ENCODE results near the gene CD244. TPM values are rescaled to one million over a fixed set of nuclear protein-coding genes. Genes with fewer than 3 reads are reported as not detected.
"Not testable (repeated sequence)": the region's sequence is repeated elsewhere in the genome, so short reads cannot be mapped to it uniquely, and the experiment has no call there.

The CD244 gene
- total and polyA plus RNA-seq, 2 experiments from 2014 or later, result 0.47 to 1.2 TPM

DNA sequence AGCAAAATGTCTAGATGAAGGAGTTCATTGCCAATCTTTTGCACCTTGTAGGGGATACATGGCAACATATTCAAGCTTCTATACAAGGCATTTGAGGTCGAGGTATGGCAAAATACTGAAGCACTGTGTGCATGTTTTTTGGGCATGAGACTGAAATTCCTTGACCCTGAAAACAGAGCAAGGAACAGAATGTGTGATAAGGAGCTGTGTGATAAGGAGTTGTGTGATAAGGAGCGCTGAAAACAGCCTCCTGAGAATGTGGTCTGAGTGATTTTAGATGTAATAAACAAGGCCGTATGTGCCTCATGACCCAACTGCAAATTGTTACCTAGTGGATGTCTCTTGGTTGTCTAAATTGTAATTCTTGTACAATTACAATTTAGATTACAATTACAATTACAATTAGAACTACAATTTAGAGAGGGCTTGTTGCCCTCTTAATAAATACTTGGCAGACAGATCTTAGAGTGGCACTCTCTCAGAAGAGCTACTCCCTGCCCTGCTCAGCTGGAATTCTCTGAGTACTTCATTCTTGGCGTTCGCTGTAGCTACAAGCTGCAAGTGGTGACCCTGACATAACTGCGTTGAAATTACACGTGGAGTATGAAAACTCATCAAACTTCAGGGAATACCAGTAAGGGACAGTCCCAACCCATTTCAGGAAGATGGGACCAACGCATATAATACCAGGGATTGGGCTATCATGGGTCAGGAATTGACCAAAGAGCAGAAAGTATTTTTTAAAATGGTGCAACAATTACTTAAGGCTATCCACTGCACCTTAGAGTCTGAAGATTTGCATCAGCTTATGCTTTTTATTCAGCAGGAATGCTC, 42.3 kb upstream of the CD244 start:
- peak overlapping the region; percentile 32 for H3K27ac ChIP-seq
- no peaks in the 10 kb centered on the region for H3K9me2 ChIP-seq (replicated peaks; ENCODE audit: insufficient read depth)
- H3K9me3 ChIP-seq (ENCODE audit: low read depth), result no peaks in the 10 kb centered on the region
- H3K4me3 ChIP-seq, result no peak overlapping the region
- H2AFZ ChIP-seq, result no peak overlapping the region
- TF ChIP-seq EZH2phosphoT487 (IDR thresholded peaks at IDR 0.05; ENCODE audit: low read depth, severe bottlenecking, unreplicated experiment) (no peak), EZH2 (IDR thresholded peaks at IDR 0.05; ENCODE audit: borderline replicate concordance) (no peak)
- TF ChIP-seq, protein P1, sequence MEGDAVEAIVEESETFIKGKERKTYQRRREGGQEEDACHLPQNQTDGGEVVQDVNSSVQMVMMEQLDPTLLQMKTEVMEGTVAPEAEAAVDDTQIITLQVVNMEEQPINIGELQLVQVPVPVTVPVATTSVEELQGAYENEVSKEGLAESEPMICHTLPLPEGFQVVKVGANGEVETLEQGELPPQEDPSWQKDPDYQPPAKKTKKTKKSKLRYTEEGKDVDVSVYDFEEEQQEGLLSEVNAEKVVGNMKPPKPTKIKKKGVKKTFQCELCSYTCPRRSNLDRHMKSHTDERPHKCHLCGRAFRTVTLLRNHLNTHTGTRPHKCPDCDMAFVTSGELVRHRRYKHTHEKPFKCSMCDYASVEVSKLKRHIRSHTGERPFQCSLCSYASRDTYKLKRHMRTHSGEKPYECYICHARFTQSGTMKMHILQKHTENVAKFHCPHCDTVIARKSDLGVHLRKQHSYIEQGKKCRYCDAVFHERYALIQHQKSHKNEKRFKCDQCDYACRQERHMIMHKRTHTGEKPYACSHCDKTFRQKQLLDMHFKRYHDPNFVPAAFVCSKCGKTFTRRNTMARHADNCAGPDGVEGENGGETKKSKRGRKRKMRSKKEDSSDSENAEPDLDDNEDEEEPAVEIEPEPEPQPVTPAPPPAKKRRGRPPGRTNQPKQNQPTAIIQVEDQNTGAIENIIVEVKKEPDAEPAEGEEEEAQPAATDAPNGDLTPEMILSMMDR (IDR thresholded peaks at IDR 0.05; ENCODE audit: poor library complexity), result no peak
- no peaks in the 10 kb centered on the region for H3K36me3 ChIP-seq (replicated peaks; ENCODE audit: insufficient read depth, low read depth)
- peaks cover 10% of the 10 kb centered on the region for H3K4me1 ChIP-seq (ENCODE audit: insufficient read depth)
- H3K4me2 ChIP-seq, result peak overlapping the region; percentile 32
- no peaks in the 10 kb centered on the region for H4K20me1 ChIP-seq (ENCODE audit: insufficient read depth, poor library complexity, severe bottlenecking)
- 63% methylated on average over 8 of the region's 8 CpGs for WGBS (ENCODE audit: low lambda C conversion rate, missing lambda C conversion rate)
- no peaks in the 10 kb centered on the region for H3K79me2 ChIP-seq
- H3K27me3 ChIP-seq, result no peaks in the 10 kb centered on the region
- no peak for DNase-seq (ENCODE audit: low spot score)

DNA sequence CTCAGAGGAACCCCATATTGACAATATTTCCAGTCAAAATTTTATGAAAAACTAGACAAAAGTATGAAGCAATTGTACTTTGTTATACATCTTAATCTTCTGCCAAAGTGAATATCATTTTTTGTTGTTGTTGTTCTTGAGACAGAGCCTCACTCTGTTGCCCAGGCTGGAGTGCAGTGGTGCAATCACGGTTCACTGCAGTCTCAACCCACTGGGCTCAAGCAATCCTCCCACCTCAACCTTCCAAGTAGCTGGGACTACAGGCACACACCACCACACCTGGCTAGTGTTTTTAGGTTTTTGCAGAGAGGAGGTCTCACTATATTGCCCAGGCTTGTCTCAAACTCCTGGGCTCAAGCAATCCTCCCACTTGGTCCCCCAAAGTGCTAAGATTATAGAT, 39.6 kb upstream of the CD244 start:
- not testable (repeated sequence) for H3K4me2 ChIP-seq; H3K9me3 ChIP-seq (ENCODE audit: low read depth); H3K4me1 ChIP-seq (ENCODE audit: insufficient read depth); H3K9me2 ChIP-seq (replicated peaks; ENCODE audit: insufficient read depth); DNase-seq (ENCODE audit: low spot score); H3K27me3 ChIP-seq; H3K27ac ChIP-seq; H3K36me3 ChIP-seq (replicated peaks; ENCODE audit: insufficient read depth, low read depth); H3K4me3 ChIP-seq; H3K79me2 ChIP-seq; H2AFZ ChIP-seq; H4K20me1 ChIP-seq (ENCODE audit: insufficient read depth, poor library complexity, severe bottlenecking)
- 94% methylated on average over 1 of the region's 1 CpG for WGBS (ENCODE audit: low lambda C conversion rate, missing lambda C conversion rate)

DNA sequence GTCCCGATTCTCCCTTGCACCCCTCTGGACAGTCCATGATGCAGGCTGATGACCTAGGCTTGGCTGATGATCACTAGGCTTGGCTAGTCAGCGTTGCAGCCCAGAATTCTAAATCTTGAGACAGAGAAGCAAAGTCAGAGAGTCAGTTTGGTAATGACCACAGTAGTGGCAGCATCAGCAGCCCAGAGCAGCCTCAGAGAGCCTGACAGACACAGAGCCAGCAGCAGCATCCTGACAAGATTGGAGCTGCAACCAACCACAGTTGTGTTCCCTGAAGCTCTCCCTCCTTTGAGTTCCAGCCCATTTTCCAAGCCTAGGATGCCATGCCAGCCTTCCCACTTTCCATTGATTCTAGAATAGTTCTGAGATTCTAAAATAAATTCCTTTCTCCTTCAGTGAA, 39.1 kb upstream of the CD244 start:
- TF ChIP-seq, protein P1 (IDR thresholded peaks at IDR 0.05; ENCODE audit: poor library complexity), result no peak
- no peak for TF ChIP-seq EZH2 (IDR thresholded peaks at IDR 0.05; ENCODE audit: borderline replicate concordance)
- TF ChIP-seq EZH2phosphoT487 (IDR thresholded peaks at IDR 0.05; ENCODE audit: low read depth, severe bottlenecking, unreplicated experiment), result no peak
- no peaks in the 10 kb centered on the region for H3K79me2 ChIP-seq
- H3K27me3 ChIP-seq, result no peaks in the 10 kb centered on the region
- WGBS (ENCODE audit: low lambda C conversion rate, missing lambda C conversion rate), result 96% methylated on average over 2 of the region's 2 CpGs
- no peak overlapping the region for H3K27ac ChIP-seq
- no peaks in the 10 kb centered on the region for H4K20me1 ChIP-seq (ENCODE audit: insufficient read depth, poor library complexity, severe bottlenecking)
- no peaks in the 10 kb centered on the region for H3K36me3 ChIP-seq (replicated peaks; ENCODE audit: insufficient read depth, low read depth)
- DNase-seq (ENCODE audit: low spot score), result no peak
- no peak overlapping the region for H3K4me3 ChIP-seq
- no peaks in the 10 kb centered on the region for H3K9me2 ChIP-seq (replicated peaks; ENCODE audit: insufficient read depth)
- H3K4me1 ChIP-seq (ENCODE audit: insufficient read depth), result peaks cover 10% of the 10 kb centered on the region
- H3K9me3 ChIP-seq (ENCODE audit: low read depth), result no peaks in the 10 kb centered on the region
- H3K4me2 ChIP-seq, result no peak overlapping the region
- no peak overlapping the region for H2AFZ ChIP-seq

DNA sequence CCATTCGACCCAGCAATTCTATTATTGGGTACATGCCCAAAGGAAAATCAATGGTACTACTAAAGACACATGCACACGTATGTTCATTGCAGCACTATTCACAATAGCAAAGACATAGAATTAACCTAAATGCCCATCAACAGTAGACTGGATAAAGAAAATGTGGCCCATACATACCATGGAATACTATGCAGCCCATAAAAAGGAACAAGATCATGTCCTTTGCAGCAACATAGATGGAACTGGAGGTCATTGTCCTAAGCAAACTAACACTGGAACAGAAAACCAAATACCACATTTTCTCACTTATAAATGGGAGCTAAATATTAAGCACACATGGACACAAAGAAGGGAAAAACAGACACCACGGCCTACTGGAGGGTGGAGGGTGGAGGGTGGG, 38.0 kb upstream of the CD244 start:
- 69% methylated on average over 3 of the region's 3 CpGs for WGBS (ENCODE audit: low lambda C conversion rate, missing lambda C conversion rate)

DNA sequence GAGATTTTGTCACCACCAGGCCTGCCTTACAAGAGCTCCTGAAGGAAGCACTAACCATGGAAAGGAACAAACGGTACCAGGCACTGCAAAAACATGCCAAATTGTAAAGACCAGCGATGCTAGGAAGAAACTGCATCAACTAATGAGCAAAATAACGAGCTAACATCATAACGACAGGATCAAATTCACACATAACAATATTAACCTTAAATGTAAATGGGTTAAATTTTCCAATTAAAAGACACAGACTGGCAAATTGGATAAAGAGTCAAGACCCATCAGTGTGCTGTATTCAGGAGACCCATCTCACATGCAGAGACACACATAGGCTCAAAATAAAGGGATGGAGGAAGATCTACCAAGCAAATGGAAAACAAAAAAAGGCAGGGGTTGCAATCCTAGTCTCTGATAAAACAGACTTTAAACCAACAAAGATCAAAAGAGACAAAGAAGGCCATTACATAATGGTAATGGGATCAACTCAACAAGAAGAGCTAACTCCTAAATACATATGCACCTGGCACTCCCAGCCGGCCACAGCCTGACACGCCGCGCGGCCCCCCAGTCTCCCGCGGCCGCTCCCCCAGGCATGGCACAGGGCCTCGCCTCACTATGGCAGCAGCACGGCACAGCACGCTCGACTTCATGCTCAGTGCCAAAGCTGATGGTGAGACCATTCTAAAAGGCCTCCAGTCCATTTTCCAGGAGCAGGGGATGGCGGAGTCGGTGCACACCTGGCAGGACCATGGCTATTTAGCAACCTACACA, 31.9 kb upstream of the CD244 start:
- H3K4me1 ChIP-seq (ENCODE audit: insufficient read depth); H3K36me3 ChIP-seq (replicated peaks; ENCODE audit: insufficient read depth, low read depth); H3K4me3 ChIP-seq; DNase-seq (ENCODE audit: low spot score); H3K4me2 ChIP-seq; H3K9me3 ChIP-seq (ENCODE audit: low read depth); H3K27me3 ChIP-seq; H4K20me1 ChIP-seq (ENCODE audit: insufficient read depth, poor library complexity, severe bottlenecking); H3K27ac ChIP-seq; H3K79me2 ChIP-seq; H3K9me2 ChIP-seq (replicated peaks; ENCODE audit: insufficient read depth); H2AFZ ChIP-seq: not testable (repeated sequence)
- WGBS (ENCODE audit: low lambda C conversion rate, missing lambda C conversion rate), result 96% methylated on average over 18 of the region's 18 CpGs

More for the DNA sequence above, 38.0 kb upstream of the CD244 start:
- not testable (repeated sequence) for H3K9me3 ChIP-seq (ENCODE audit: low read depth); H3K4me2 ChIP-seq; H3K4me3 ChIP-seq; DNase-seq (ENCODE audit: low spot score); H3K79me2 ChIP-seq; H3K36me3 ChIP-seq (replicated peaks; ENCODE audit: insufficient read depth, low read depth); H3K27me3 ChIP-seq; H3K9me2 ChIP-seq (replicated peaks; ENCODE audit: insufficient read depth); H2AFZ ChIP-seq; H3K4me1 ChIP-seq (ENCODE audit: insufficient read depth); H4K20me1 ChIP-seq (ENCODE audit: insufficient read depth, poor library complexity, severe bottlenecking); H3K27ac ChIP-seq

Measured in hepatocyte (in vitro differentiated cells).